Progenitor cell of endocrine pancreas (in vitro differentiated cells): Measurements from ENCODE around the gene RAB1A. TPM values are rescaled to one million over a fixed set of nuclear protein-coding genes. Genes with fewer than 3 reads are reported as not detected.

Source experiments
- DNase-seq: peaks from one replicate; pipeline ENCODE4 v3.0.0; 2021; ENCODE audit warnings: low spot score; ENCODE audit not compliant: unreplicated experiment
- H3K27ac Mint-ChIP-seq: 2 replicates; pipeline ENCODE4 v1.8.0; 2021; ENCODE audit warnings: mild to moderate bottlenecking, moderate library complexity, mixed read lengths
- H3K27me3 Mint-ChIP-seq: 2 replicates; pipeline ENCODE4 v1.8.0; 2021; ENCODE audit warnings: mixed read lengths
- H3K36me3 Mint-ChIP-seq: 2 replicates; pipeline ENCODE4 v1.8.0; 2022; ENCODE audit warnings: mixed read lengths; ENCODE audit not compliant: insufficient read depth
- H3K4me1 Mint-ChIP-seq: 2 replicates; pipeline ENCODE4 v1.8.0; 2021; ENCODE audit warnings: low read depth, mixed read lengths
- H3K4me3 Mint-ChIP-seq: 2 replicates; pipeline ENCODE4 v1.8.0; 2021; ENCODE audit warnings: low read depth, mild to moderate bottlenecking, moderate library complexity, mixed read lengths
- H3K9me3 Mint-ChIP-seq: 2 replicates; pipeline ENCODE4 v1.8.0; 2021; ENCODE audit warnings: low read depth, mixed read lengths
- total RNA-seq: library from RNA; stranded (reverse); gene quantifications from 2 replicates; pipeline ENCODE4 v1.2.1, GENCODE V29; 2021
- TF ChIP-seq, protein P1 (sequence below): fragments of 200-600 bp; sonication (generic); IDR thresholded peaks from one replicate; pipeline ENCODE4 v1.5.0; 2021; ENCODE audit warnings: antibody characterized with exemption, mild to moderate bottlenecking; ENCODE audit not compliant: unreplicated experiment

RAB1A gene
- total RNA-seq, 1 donor from 2014 or later, result 134 TPM

GRCh38 chr2:65037178-65037577 is 92.7 kb downstream of the RAB1A start:
- DNase-seq, result no peak
- TF ChIP-seq, protein P1, sequence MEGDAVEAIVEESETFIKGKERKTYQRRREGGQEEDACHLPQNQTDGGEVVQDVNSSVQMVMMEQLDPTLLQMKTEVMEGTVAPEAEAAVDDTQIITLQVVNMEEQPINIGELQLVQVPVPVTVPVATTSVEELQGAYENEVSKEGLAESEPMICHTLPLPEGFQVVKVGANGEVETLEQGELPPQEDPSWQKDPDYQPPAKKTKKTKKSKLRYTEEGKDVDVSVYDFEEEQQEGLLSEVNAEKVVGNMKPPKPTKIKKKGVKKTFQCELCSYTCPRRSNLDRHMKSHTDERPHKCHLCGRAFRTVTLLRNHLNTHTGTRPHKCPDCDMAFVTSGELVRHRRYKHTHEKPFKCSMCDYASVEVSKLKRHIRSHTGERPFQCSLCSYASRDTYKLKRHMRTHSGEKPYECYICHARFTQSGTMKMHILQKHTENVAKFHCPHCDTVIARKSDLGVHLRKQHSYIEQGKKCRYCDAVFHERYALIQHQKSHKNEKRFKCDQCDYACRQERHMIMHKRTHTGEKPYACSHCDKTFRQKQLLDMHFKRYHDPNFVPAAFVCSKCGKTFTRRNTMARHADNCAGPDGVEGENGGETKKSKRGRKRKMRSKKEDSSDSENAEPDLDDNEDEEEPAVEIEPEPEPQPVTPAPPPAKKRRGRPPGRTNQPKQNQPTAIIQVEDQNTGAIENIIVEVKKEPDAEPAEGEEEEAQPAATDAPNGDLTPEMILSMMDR, result no peak
- Mint-ChIP-seq H3K36me3 (peaks cover 2% of the 10 kb centered on the region), H3K4me1 (no peaks in the 10 kb centered on the region), H3K27ac (no peak overlapping the region), H3K9me3 (no peaks in the 10 kb centered on the region), H3K4me3 (no peak overlapping the region), H3K27me3 (no peaks in the 10 kb centered on the region)

Other genes starting within 250 kb of the RAB1A start
- gene SLC1A4, start 140.7 kb downstream of the RAB1A start, total RNA-seq, result 12.5 and 14.6 TPM in 2 replicates
- gene CEP68, start 73.7 kb downstream of the RAB1A start, total RNA-seq, result 20.4 and 22.0 TPM in 2 replicates
- 188 and 193 TPM in 2 replicates for gene ACTR2, start 97.7 kb upstream of the RAB1A start, total RNA-seq